Measurements from ENCODE around the gene CHKA.

Gene CHKA

GRCh38 chr11:68048681-68049508 lies 72.3 kb downstream of the CHKA start:
- TF ChIP-seq CTCF (IDR thresholded peaks at IDR 0.05; ENCODE audit: low read length, missing control alignments), result no peak
- no peak overlapping the region for H3K4me3 ChIP-seq (replicated peaks; ENCODE audit: low read depth, low read length)
- DNase-seq (ENCODE audit: low read depth), result no peak

DNA sequence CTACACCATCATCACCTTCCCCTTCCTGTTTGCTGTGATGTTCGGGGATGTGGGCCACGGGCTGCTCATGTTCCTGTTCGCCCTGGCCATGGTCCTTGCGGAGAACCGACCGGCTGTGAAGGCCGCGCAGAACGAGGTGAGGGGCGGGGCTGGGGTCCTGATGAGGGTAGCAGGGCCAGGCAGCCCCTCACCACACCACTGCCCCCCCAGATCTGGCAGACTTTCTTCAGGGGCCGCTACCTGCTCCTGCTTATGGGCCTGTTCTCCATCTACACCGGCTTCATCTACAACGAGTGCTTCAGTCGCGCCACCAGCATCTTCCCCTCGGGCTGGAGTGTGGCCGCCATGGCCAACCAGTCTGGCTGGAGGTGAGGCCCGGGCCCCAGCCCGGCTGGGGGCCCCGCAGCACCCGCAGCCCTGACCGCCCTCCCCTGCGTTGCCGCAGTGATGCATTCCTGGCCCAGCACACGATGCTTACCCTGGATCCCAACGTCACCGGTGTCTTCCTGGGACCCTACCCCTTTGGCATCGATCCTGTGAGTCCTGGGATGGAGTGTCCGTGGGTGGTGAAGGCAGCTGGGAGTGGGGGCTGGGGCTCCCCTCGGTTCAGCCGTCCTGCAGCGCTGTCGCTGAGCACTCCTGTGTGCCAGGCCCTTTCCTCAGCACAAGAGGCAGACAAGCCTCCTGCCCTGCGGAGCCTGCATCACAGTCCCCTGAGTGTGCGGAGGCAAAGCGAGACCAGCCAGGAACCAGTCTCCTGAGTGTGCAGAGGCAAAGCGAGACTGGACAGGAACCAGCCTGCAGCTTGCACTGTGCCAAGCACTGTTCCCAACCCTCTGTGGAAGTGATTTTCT lies 73.5 kb downstream of the CHKA start:
- H3K4me3 ChIP-seq (replicated peaks; ENCODE audit: low read depth, low read length), result no peak overlapping the region
- TF ChIP-seq CTCF (IDR thresholded peaks at IDR 0.05; ENCODE audit: low read length, missing control alignments), result no peak
- no peak for DNase-seq (ENCODE audit: low read depth)

GRCh38 chr11:68044898-68045351 lies 76.3 kb downstream of the CHKA start:
- no peak overlapping the region for H3K4me3 ChIP-seq (replicated peaks; ENCODE audit: low read depth, low read length)
- no peak for TF ChIP-seq CTCF (IDR thresholded peaks at IDR 0.05; ENCODE audit: low read length, missing control alignments)
- DNase-seq (ENCODE audit: low read depth), result no peak

GRCh38 chr11:68044145-68044813 lies 76.9 kb downstream of the CHKA start:
- DNase-seq (ENCODE audit: low read depth), result no peak
- no peak for TF ChIP-seq CTCF (IDR thresholded peaks at IDR 0.05; ENCODE audit: low read length, missing control alignments)

DNA sequence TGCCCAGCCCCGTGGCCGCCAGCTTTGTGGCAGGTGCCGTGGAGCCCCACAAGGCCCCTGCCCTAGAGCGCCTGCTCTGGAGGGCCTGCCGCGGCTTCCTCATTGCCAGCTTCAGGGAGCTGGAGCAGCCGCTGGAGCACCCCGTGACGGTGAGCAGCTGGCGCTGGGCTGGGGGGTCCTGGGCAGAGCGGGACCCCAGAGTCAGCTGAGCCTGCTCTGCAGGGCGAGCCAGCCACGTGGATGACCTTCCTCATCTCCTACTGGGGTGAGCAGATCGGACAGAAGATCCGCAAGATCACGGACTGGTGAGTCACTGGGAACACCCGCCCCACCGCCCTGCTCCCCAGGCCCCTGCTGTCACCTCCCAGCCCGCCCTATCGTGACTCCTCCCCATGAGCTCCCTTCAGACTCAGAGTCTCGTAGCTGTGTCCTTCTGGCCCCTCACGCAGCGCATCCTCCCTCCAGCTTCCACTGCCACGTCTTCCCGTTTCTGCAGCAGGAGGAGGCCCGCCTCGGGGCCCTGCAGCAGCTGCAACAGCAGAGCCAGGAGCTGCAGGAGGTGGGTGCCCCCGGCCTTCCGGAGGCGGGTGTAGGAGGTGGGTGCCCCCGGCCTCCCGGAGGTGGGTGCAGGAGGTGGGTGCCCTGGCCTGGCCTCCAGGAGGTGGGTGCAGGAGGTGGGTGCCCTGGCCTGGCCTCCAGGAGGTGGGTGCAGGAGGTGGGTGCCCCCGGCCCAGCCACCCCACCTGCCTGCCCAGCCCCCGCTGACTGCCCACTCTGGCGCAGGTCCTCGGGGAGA lies 77.6 kb downstream of the CHKA start:
- no peak overlapping the region for H3K4me3 ChIP-seq (replicated peaks; ENCODE audit: low read depth, low read length)
- peak; percentile 55 for DNase-seq (ENCODE audit: low read depth)
- no peak for TF ChIP-seq CTCF (IDR thresholded peaks at IDR 0.05; ENCODE audit: low read length, missing control alignments)

More at GRCh38 chr11:68044145-68044813, 76.9 kb downstream of the CHKA start:
- H3K4me3 ChIP-seq (replicated peaks; ENCODE audit: low read depth, low read length), result no peak overlapping the region

DNA sequence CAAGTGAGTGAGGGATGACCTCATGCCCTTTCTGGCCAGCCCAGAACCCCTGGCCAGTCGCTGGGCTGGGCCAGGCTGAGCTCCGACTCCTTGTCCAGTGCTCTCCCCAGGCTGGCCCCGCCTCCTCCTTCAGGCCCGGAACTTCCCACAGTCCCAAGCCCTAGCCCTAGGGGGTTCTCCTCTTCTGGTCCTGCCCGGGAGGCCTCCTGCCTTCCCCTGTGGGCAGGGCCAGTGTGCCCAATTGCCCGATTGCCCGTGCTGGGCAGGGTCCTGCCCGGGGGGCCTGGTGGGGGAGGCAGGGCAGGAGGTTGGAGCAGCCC lies 78.2 kb downstream of the CHKA start:
- H3K4me3 ChIP-seq (replicated peaks; ENCODE audit: low read depth, low read length), result no peak overlapping the region
- TF ChIP-seq CTCF (IDR thresholded peaks at IDR 0.05; ENCODE audit: low read length, missing control alignments), result no peak
- DNase-seq (ENCODE audit: low read depth), result no peak

Data from fibroblast of pulmonary artery (primary cell).